Transverse colon (tissue), 3 donors: Measurements from ENCODE around the gene RPRD1B.

Experiments
- CTCF ChIP-seq, 5 experiments: fragments of 200-600 bp in 3 of 5; fragments of 450-650 bp in 2 of 5; sonication (generic) in 3 of 5; IDR thresholded peaks; 1 replicate in 2 of 5; 2 replicates in 3 of 5; pipeline ENCODE4 v1.5.1; 2016 to 2017; ENCODE audit warnings: antibody characterized with exemption in 5 of 5, inconsistent platforms in 3 of 5, mild to moderate bottlenecking in 2 of 5, moderate library complexity in 1 of 5
- EP300 ChIP-seq: sonication (generic); formaldehyde crosslinking; IDR thresholded peaks from one replicate; pipeline ENCODE4 v1.6.1; 2017; ENCODE audit warnings: antibody characterized with exemption, low read depth
- POLR2A ChIP-seq: fragments of 450-650 bp; IDR thresholded peaks from one replicate; pipeline ENCODE4 v1.6.1; 2016; ENCODE audit warnings: antibody characterized with exemption, mild to moderate bottlenecking, moderate library complexity

GRCh38 chr20:38117205-38117604 is 83.7 kb downstream of the RPRD1B start:
- no peak for TF ChIP-seq CTCF (IDR thresholded peaks at IDR 0.05)
- no peak for TF ChIP-seq POLR2A
- TF ChIP-seq EP300, result no peak
